8988T (cell line): ENCODE measurements around the gene LYRM4.

ENCODE experiments used
- DNase-seq: peaks from one replicate; pipeline ENCODE4 v3.0.0; 2011

Gene LYRM4

GRCh38 chr6:5116243-5116991 is 144.3 kb downstream of the LYRM4 start:
- DNase-seq = no peak

- DNase-seq = no peak
These were observed 145.6 kb downstream of the LYRM4 start for GRCh38 chr6:5115168-5115567.

- DNase-seq = no peak
These were observed 147.7 kb downstream of the LYRM4 start for GRCh38 chr6:5113096-5113495.

GRCh38 chr6:5112066-5112799 is 148.5 kb downstream of the LYRM4 start:
- no peak for DNase-seq

GRCh38 chr6:5111626-5112025 is 149.1 kb downstream of the LYRM4 start:
- no peak for DNase-seq

- DNase-seq = no peak
These were observed 150.5 kb downstream of the LYRM4 start for GRCh38 chr6:5110246-5110645.

- no peak for DNase-seq
These were observed 151.3 kb downstream of the LYRM4 start for GRCh38 chr6:5109436-5109835.

GRCh38 chr6:5108536-5109150 is 152.1 kb downstream of the LYRM4 start:
- DNase-seq = no peak

GRCh38 chr6:5108068-5108467 is 152.7 kb downstream of the LYRM4 start:
- no peak for DNase-seq

GRCh38 chr6:5107341-5107740 is 153.4 kb downstream of the LYRM4 start:
- no peak for DNase-seq

GRCh38 chr6:5105146-5105545 is 155.6 kb downstream of the LYRM4 start:
- no peak for DNase-seq

GRCh38 chr6:5104667-5105066 is 156.1 kb downstream of the LYRM4 start:
- no peak for DNase-seq

- no peak for DNase-seq
These were observed 157.5 kb downstream of the LYRM4 start for GRCh38 chr6:5103250-5103649.

- no peak for DNase-seq
These were observed 158.3 kb downstream of the LYRM4 start for GRCh38 chr6:5102267-5102970.

GRCh38 chr6:5100806-5101205 is 159.9 kb downstream of the LYRM4 start:
- DNase-seq = no peak

- DNase-seq = no peak
These were observed 161.2 kb downstream of the LYRM4 start for GRCh38 chr6:5099537-5099936.

- DNase-seq = no peak
These were observed 162.1 kb downstream of the LYRM4 start for GRCh38 chr6:5098501-5099270.

- DNase-seq = no peak
These were observed 164.3 kb downstream of the LYRM4 start for GRCh38 chr6:5096482-5096881.

- no peak for DNase-seq
These were observed 165.5 kb downstream of the LYRM4 start for GRCh38 chr6:5095236-5095635.

GRCh38 chr6:5094327-5094726 is 166.4 kb downstream of the LYRM4 start:
- no peak for DNase-seq

- no peak for DNase-seq
These were observed 167.3 kb downstream of the LYRM4 start for GRCh38 chr6:5093231-5094015.
